H9 (cell line): ENCODE results near the gene CNNM3. TPM values are rescaled to one million over a fixed set of nuclear protein-coding genes. Genes with fewer than 3 reads are reported as not detected.

ENCODE experiments used
- DNase-seq: peaks from one replicate; pipeline ENCODE4 v3.0.0-alpha.2; 2017
- H2AFZ ChIP-seq: one replicate; pipeline ENCODE4 v1.6.1; 2013; ENCODE audit warnings: mild to moderate bottlenecking, low read length, control low read depth, moderate library complexity
- H2AK5ac ChIP-seq: 2 replicates; pipeline ENCODE4 v1.6.1; 2013; ENCODE audit warnings: low read length, control low read depth, mixed read lengths; ENCODE audit not compliant: insufficient read length
- H2BK120ac ChIP-seq: one replicate; pipeline ENCODE4 v1.6.1; 2013; ENCODE audit warnings: low read depth, mild to moderate bottlenecking, low read length, control low read depth, inconsistent platforms; ENCODE audit not compliant: poor library complexity, severe bottlenecking
- H2BK12ac ChIP-seq: 2 replicates; pipeline ENCODE4 v1.6.1; 2013; ENCODE audit warnings: low read length, control low read depth, mixed read lengths, low read depth; ENCODE audit not compliant: insufficient read length
- H2BK15ac ChIP-seq: 2 replicates; pipeline ENCODE4 v1.6.1; 2013; ENCODE audit warnings: low read depth, low read length, control low read depth
- H2BK20ac ChIP-seq: one replicate; pipeline ENCODE4 v1.6.1; 2013; ENCODE audit warnings: low read depth, mild to moderate bottlenecking, low read length, control low read depth, inconsistent platforms; ENCODE audit not compliant: poor library complexity, severe bottlenecking
- H2BK5ac ChIP-seq: 2 replicates; pipeline ENCODE4 v1.6.1; 2013; ENCODE audit warnings: low read length, control low read depth, mixed read lengths; ENCODE audit not compliant: insufficient read length
- H3K14ac ChIP-seq: 2 replicates; pipeline ENCODE4 v1.6.1; 2013; ENCODE audit warnings: low read length, control low read depth; ENCODE audit not compliant: insufficient read depth
- H3K18ac ChIP-seq: 2 replicates; pipeline ENCODE4 v1.6.1; 2013; ENCODE audit warnings: low read depth, mild to moderate bottlenecking, mixed read lengths, low read length, control low read depth; ENCODE audit not compliant: insufficient read length
- H3K23ac ChIP-seq: 2 replicates; pipeline ENCODE4 v1.6.1; 2013; ENCODE audit warnings: low read length, control low read depth, mixed read lengths, low read depth; ENCODE audit not compliant: insufficient read length
- H3K23me2 ChIP-seq: 2 replicates; pipeline ENCODE4 v1.6.1; 2013; ENCODE audit warnings: low read depth, mild to moderate bottlenecking, mixed read lengths, low read length, control low read depth; ENCODE audit not compliant: insufficient read length, poor library complexity, severe bottlenecking
- H3K27ac ChIP-seq: 2 replicates; pipeline ENCODE4 v1.5.1; 2013; ENCODE audit warnings: low read length, control low read depth, mixed read lengths, low read depth; ENCODE audit not compliant: insufficient read length
- H3K27me3 ChIP-seq: 2 replicates; pipeline ENCODE4 v1.6.1; 2013; ENCODE audit warnings: low read length, control low read depth, inconsistent platforms; ENCODE audit not compliant: insufficient read depth
- H3K4ac ChIP-seq: 2 replicates; pipeline ENCODE4 v1.6.1; 2013; ENCODE audit warnings: low read depth, mild to moderate bottlenecking, control low read depth, inconsistent platforms, low read length, moderate library complexity
- H3K4me1 ChIP-seq: 2 replicates; pipeline ENCODE4 v1.6.1; 2013; ENCODE audit warnings: low read length, control low read depth, inconsistent platforms; ENCODE audit not compliant: insufficient read depth
- H3K4me2 ChIP-seq: 2 replicates; pipeline ENCODE4 v1.6.1; 2013; ENCODE audit warnings: low read length, control low read depth, mixed read lengths; ENCODE audit not compliant: insufficient read length, insufficient read depth
- H3K56ac ChIP-seq: 2 replicates; pipeline ENCODE4 v1.6.1; 2013; ENCODE audit warnings: low read depth, mild to moderate bottlenecking, mixed read lengths, low read length, control low read depth; ENCODE audit not compliant: insufficient read length
- H3K79me1 ChIP-seq: 2 replicates; pipeline ENCODE4 v1.6.1; 2013; ENCODE audit warnings: low read depth, mild to moderate bottlenecking, moderate library complexity, low read length, control low read depth, inconsistent platforms; ENCODE audit not compliant: insufficient read depth, poor library complexity, severe bottlenecking
- H3K79me2 ChIP-seq: 2 replicates; pipeline ENCODE4 v1.6.1; 2013; ENCODE audit warnings: low read length, control low read depth, inconsistent platforms; ENCODE audit not compliant: insufficient read depth
- H3K9ac ChIP-seq: 2 replicates; pipeline ENCODE4 v1.6.1; 2013; ENCODE audit warnings: low read length, control low read depth, mixed read lengths; ENCODE audit not compliant: insufficient read length; ENCODE audit errors: extremely low read depth
- H3K9me3 ChIP-seq: one replicate; pipeline ENCODE4 v1.6.1; 2013; ENCODE audit warnings: low read depth, low read length, inconsistent platforms; ENCODE audit not compliant: control insufficient read depth
- H3T11ph ChIP-seq: one replicate; pipeline ENCODE4 v1.6.1; 2013; ENCODE audit warnings: mild to moderate bottlenecking, low read length, control low read depth, inconsistent platforms
- H4K20me1 ChIP-seq: one replicate; pipeline ENCODE4 v1.6.1; 2013; ENCODE audit not compliant: control insufficient read depth, insufficient read length, insufficient read depth
- H4K5ac ChIP-seq: 2 replicates; pipeline ENCODE4 v1.6.1; 2013; ENCODE audit warnings: low read depth, mild to moderate bottlenecking, mixed read lengths, low read length, control low read depth; ENCODE audit not compliant: insufficient read length
- H4K8ac ChIP-seq: replicated peaks from 2 replicates; pipeline ENCODE4 v1.6.1; 2013; ENCODE audit warnings: low read length, control low read depth, mixed read lengths, low read depth; ENCODE audit not compliant: insufficient read length
- H4K91ac ChIP-seq: 2 replicates; pipeline ENCODE4 v1.6.1; 2013; ENCODE audit warnings: low read depth, mild to moderate bottlenecking, moderate library complexity, mixed read lengths, low read length, control low read depth; ENCODE audit not compliant: insufficient read length
- H3K27ac Mint-ChIP-seq, 3 experiments: 2 replicates in 2 of 3; 3 replicates in 1 of 3; pipeline ENCODE4 v1.8.0; 2020 to 2021; ENCODE audit warnings: mixed read lengths in 3 of 3, mild to moderate bottlenecking in 1 of 3, moderate library complexity in 1 of 3
- H3K27me3 Mint-ChIP-seq: 2 replicates; pipeline ENCODE4 v1.8.0; 2021; ENCODE audit warnings: low read depth, mild to moderate bottlenecking, moderate library complexity, mixed read lengths
- H3K36me3 Mint-ChIP-seq, 3 experiments: 2 replicates in 2 of 3; 3 replicates in 1 of 3; pipeline ENCODE4 v1.8.0; 2020 to 2021; ENCODE audit warnings: low read depth in 3 of 3, mixed read lengths in 3 of 3; ENCODE audit not compliant: insufficient read depth in 1 of 3
- H3K4me1 Mint-ChIP-seq, 2 experiments: 2 replicates each; pipeline ENCODE4 v1.8.0; 2020; ENCODE audit warnings: mixed read lengths in 2 of 2
- H3K4me3 Mint-ChIP-seq, 2 experiments: 2 replicates in 1 of 2; 3 replicates in 1 of 2; pipeline ENCODE4 v1.8.0; 2020 to 2021; ENCODE audit warnings: mild to moderate bottlenecking in 2 of 2, mixed read lengths in 2 of 2, moderate library complexity in 1 of 2
- H3K9me3 Mint-ChIP-seq, 2 experiments: 2 replicates in 1 of 2; 3 replicates in 1 of 2; pipeline ENCODE4 v1.8.0; 2020; ENCODE audit warnings: mild to moderate bottlenecking in 2 of 2, mixed read lengths in 2 of 2, moderate library complexity in 1 of 2
- CTCF ChIP-seq: fragments of 200-600 bp; sonication (generic); conservative IDR thresholded peaks from 3 replicates; pipeline ENCODE4 v1.8.0; 2021; ENCODE audit warnings: antibody characterized with exemption, mild to moderate bottlenecking
- WGBS: extraction: QIAGEN DNeasy Blood & Tissue Kit; methylation state at CpG from one replicate; pipeline ENCODE4 v1.1.7; 2013; ENCODE audit warnings: missing lambda C conversion rate, low lambda C conversion rate, mixed read lengths; ENCODE audit not compliant: insufficient read length; ENCODE audit errors: extremely low coverage; 5-methylcytosine and 5-hydroxymethylcytosine counted together
- total RNA-seq: library from RNA; stranded (reverse); gene quantifications from 2 replicates; pipeline ENCODE4 v1.2.1, GENCODE V29; 2021

Gene CNNM3
- total RNA-seq, 1 experiment from 2014 or later: 25.0 TPM

- no peak overlapping the region for H2BK15ac ChIP-seq
- no peak overlapping the region for H2BK20ac ChIP-seq
- no peak overlapping the region for H3K4me2 ChIP-seq
- no peaks in the 10 kb centered on the region for H4K20me1 ChIP-seq
- H2AK5ac ChIP-seq: no peak overlapping the region
- H3K23me2 ChIP-seq: no peaks in the 10 kb centered on the region
- no peaks in the 10 kb centered on the region for H3K9me3 ChIP-seq
- no peak overlapping the region for H2AFZ ChIP-seq
- H4K5ac ChIP-seq: no peak overlapping the region
- H3K9ac ChIP-seq: no peak overlapping the region
- Mint-ChIP-seq H3K4me1 (no peaks in the 10 kb centered on the region), H3K4me3 (no peak overlapping the region), H3K9me3 (peaks cover 0 to 4% of the 10 kb centered on the region in 2 experiments; a peak in 1 of 5 replicates), H3K27me3 (no peaks in the 10 kb centered on the region; the same call in 1 of the 2 replicates), H3K27ac (no peak overlapping the region), H3K36me3 (peaks cover 8 to 11% (median 9%) of the 10 kb centered on the region in 3 experiments)
- H2BK5ac ChIP-seq: no peak overlapping the region
- no peak overlapping the region for H4K8ac ChIP-seq
- H3K4me1 ChIP-seq: no peaks in the 10 kb centered on the region
- no CpG with 5 or more reads among the region's 23 CpGs for WGBS
- no peak overlapping the region for H3K27ac ChIP-seq
- no peak overlapping the region for H3K18ac ChIP-seq
- H2BK120ac ChIP-seq: no peak overlapping the region
- H3K79me2 ChIP-seq: no peaks in the 10 kb centered on the region
- H3K27me3 ChIP-seq: no peaks in the 10 kb centered on the region
- H3K4ac ChIP-seq: no peak overlapping the region
- no peak for TF ChIP-seq CTCF
- H2BK12ac ChIP-seq: no peak overlapping the region
- H3T11ph ChIP-seq: no peak overlapping the region
- no peak for DNase-seq
- no peak overlapping the region for H3K56ac ChIP-seq
- H4K91ac ChIP-seq: no peak overlapping the region
- no peak overlapping the region for H3K23ac ChIP-seq
- H3K79me1 ChIP-seq: no peaks in the 10 kb centered on the region
- no peak overlapping the region for H3K14ac ChIP-seq
Observed at GRCh38 chr2:96806468-96807126, 9.5 kb upstream of the CNNM3 start.
